DOHH2 (cell line): ENCODE measurements around the gene GABRB2.

Experiments
- EZH2phosphoT487 ChIP-seq: fragments of 200-600 bp; sonication (generic); IDR thresholded peaks from 2 replicates; pipeline ENCODE4 v1.6.1; 2017; ENCODE audit warnings: borderline replicate concordance, mild to moderate bottlenecking, antibody characterized with exemption, low read length, moderate library complexity, mixed read lengths
- TF ChIP-seq, protein P1 (sequence below): fragments of 200-600 bp; sonication (generic); IDR thresholded peaks from one replicate; pipeline ENCODE4 v1.5.1; 2014; ENCODE audit warnings: antibody characterized with exemption, mild to moderate bottlenecking, low read depth, low read length; ENCODE audit not compliant: poor library complexity, severe bottlenecking

DNA sequence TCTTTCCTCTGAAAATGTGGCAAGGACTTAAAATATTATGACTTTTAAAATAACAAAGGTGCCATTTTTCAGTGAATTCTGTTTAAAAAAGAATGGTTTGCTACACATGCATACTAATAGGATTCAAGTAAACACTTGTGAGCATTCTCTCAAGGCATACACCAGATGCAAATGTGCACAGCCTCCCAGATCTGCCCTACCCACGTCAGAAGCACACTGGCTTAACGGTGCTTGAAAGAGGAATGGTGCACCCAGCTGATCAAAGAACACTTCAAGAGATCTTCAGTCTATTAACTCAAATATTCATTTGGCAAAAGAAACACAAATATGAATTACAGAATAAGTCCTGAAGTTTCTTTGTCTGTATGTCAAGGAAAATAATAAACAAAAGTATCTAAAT, 15.8 kb downstream of the GABRB2 start:
- TF ChIP-seq, protein P1, sequence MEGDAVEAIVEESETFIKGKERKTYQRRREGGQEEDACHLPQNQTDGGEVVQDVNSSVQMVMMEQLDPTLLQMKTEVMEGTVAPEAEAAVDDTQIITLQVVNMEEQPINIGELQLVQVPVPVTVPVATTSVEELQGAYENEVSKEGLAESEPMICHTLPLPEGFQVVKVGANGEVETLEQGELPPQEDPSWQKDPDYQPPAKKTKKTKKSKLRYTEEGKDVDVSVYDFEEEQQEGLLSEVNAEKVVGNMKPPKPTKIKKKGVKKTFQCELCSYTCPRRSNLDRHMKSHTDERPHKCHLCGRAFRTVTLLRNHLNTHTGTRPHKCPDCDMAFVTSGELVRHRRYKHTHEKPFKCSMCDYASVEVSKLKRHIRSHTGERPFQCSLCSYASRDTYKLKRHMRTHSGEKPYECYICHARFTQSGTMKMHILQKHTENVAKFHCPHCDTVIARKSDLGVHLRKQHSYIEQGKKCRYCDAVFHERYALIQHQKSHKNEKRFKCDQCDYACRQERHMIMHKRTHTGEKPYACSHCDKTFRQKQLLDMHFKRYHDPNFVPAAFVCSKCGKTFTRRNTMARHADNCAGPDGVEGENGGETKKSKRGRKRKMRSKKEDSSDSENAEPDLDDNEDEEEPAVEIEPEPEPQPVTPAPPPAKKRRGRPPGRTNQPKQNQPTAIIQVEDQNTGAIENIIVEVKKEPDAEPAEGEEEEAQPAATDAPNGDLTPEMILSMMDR, result no peak
- TF ChIP-seq EZH2phosphoT487, result no peak
